ENCODE results near the gene USP33.
"Not testable (repeated sequence)": the region's sequence is repeated elsewhere in the genome, so short reads cannot be mapped to it uniquely, and the experiment has no call there.

USP33 gene

DNA sequence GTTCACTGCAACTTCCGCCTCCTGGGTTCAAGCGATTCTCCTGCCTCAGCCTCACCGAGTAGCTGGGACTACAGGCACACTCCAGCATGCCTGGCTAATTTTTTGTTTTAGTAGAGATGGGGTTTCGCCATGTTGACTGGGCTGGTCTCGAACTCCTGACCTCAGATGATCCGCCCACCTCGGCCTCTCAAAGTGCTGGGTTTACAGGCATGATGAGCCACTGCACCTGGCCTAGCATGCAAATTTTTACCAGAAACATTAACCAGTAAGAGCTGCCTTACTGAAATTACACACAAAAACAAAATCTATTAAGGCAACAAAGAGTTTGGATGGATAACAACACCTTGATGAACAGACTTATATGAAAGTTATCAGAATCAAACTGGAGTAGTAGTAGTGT is 89.3 kb downstream of the USP33 start:
- no peak for DNase-seq

GRCh38 chr1:77668924-77669449 is 90.7 kb downstream of the USP33 start:
- DNase-seq = no peak

GRCh38 chr1:77664939-77665516 is 94.6 kb downstream of the USP33 start:
- DNase-seq = no peak

DNA sequence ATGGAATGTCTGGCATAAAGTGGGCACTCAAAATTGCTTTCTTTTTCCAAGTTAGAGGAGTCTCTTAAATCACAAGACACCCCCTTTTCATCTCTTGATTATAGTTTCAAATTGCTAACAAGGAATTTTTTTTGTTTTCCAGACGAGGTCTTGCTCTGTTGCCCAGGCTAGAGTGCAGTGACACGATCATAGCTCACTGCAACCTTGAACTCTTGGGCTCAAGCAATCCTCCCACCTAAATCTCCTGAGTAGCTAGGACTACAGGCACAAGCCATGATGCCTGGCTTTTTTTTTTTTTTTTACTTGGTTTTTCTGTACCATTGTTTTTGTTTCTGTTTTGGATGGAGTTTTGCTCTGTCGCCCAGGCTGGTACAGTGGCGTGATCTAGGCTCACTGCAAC is 98.0 kb downstream of the USP33 start:
- no peak for DNase-seq

- DNase-seq = no peak
These were observed 99.6 kb downstream of the USP33 start for GRCh38 chr1:77659879-77660593.

GRCh38 chr1:77658271-77658670 is 101.4 kb downstream of the USP33 start:
- no peak for DNase-seq

DNA sequence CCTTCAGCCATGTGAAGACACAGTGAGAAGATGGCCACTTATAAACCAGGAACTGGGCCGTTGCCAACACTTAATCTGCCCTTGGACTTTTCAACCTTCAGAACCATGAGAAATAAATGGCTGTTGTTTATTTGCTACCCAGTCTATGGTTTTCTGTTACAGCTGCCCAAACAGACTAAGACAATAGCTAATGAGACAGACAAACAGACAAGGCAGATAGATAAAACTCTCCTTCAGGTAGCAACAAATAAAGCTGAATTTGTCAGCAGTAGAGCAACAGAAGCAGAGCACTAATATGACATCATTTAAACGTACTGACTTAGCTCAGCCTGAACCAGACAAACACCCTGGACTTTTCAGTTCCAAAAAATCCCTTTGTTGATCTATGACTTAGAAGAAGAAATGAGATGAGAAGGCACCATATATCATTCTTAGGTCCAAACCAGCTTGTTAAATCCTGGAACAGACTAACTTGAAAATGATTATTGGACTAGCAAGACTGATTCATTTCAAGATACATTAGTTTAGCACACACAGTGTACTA is 104.1 kb downstream of the USP33 start:
- no peak for DNase-seq

- no peak for DNase-seq
These were observed 106.6 kb downstream of the USP33 start for GRCh38 chr1:77652970-77653516.

GRCh38 chr1:77652268-77652667 is 107.4 kb downstream of the USP33 start:
- DNase-seq = no peak

- no peak for DNase-seq
These were observed 110.5 kb downstream of the USP33 start for GRCh38 chr1:77649127-77649526.

- DNase-seq = not testable (repeated sequence)
These were observed 113.4 kb downstream of the USP33 start for GRCh38 chr1:77646224-77646623.

Data from cerebellar nuclear complex (tissue), 1 donor.